OCI-M2 (cell line): Measurements from ENCODE around the gene MRO.
"Not testable (repeated sequence)": the region's sequence is repeated elsewhere in the genome, so short reads cannot be mapped to it uniquely, and the experiment has no call there.

Source experiments
- DNase-seq: peaks from one replicate; lab custom pipeline; 2025; ENCODE audit not compliant: unreplicated experiment; lab: John Stamatoyannopoulos, UW

The MRO gene

DNA sequence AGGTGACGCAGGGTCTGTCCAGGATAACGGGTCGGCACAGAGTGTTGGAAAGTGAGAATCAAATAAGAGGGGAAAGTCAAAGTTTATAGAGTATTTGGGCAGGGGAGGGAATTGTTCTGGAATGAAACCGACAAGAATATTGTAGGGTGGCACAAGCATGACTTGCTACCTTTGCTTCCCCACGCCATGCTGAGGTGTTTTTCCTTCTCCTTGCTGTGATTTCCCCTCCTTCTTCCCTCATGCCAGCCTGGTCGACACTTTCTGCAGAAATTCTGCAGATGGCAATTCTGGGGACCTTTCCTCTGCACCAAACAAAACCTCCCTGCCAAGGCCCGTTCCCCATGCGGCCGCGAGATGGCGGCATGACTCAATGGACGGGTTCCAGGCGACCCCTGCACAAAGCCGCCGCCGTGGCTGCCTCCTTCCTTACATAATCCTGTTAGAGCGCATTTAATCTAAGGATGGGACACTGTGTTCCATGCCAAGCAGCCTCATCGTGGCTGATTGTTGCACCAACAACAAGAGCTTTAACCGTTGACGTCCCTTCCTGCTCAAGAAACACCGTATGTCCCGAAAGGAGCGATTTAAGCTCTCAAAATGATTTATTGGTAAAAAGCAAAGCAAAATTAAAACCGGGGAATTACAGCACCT, at the start of gene MRO:
Gene MRO, minus strand, starts transcription at position 289 of the 651 bp plus-strand sequence. CDS start 10,616 bp downstream, outside the sequence.
- DNase-seq: no peak

DNA sequence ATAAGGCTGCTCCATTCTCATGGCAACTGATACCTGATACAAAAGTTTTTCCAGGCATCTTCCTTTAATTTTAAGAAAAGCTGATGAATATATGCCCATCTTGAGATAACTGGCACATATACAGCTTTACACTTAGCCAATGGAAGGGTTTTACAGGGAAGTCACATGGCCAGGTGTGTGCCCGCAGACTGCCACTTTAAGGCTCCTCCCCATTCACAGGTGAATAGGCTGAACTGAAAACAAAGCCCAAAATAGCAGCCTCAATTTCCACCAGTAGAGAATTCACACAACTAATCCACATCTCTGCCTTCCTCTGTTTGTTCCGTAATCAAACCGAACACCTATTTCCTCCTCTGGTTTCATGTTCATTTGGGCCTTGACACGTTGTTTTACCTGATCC, 49.3 kb upstream of the MRO start:
- DNase-seq: no peak

DNA sequence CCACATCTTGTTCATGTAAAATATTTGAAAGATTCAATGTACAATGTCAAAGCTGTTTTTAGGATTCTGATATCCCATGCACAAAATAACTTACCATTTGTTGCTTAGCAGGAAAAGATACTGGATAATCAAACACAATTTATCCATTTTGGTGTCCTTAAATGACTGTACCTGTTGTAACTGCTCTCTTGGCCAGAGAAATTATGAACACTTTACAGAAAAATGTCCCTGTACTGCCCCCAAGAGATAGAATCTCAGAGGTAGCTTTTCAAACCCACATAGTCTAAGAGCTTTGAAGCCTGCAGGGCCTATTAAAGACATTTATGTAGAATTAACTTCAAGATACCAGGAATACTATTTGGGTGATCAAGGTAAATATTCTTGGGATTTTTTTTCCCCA, 46.9 kb upstream of the MRO start:
- DNase-seq: no peak

DNA sequence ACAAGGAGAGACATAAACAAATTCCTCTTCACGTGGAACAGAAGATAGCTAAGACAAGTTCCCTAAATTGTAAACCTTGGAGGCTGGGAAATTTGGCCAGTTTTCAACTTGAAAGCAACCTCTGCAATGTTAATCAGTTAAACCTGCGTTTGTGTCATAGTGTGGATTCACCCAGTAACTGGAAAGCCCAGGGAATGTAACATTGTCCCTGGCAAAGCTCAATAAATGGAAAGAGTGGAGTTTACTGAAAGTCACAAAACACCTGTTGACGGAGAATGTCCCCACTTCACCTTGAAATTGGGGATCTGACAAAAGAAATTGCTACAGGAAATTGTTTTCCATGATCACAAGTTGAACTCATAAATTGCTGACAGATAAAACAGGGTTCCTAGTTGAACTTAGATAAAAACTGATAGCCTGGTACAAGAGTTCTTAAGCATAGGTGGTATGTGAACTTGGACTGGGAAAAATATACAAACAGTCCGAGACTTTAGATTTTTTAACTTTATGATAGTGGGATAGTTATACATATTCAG, 44.1 kb upstream of the MRO start:
- no peak for DNase-seq

DNA sequence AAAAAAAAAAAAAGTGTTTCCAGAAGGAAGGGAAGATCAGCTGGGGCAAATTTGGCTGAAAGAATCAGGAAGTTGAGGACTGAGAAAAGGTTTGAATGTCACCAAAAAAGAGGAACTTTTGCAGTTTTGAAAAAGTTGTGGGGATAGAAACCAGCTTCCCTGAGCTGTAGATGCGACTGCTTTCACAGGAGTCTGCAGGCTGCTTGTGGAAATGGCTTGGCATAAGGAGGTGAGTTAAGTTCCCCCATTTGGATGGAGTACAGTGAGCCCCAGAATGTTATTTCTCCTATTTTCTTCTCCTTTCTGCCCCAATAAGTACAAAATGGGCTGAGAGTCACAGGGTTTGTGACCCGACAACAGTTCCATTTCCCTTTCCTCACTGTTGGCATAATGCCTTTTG, 42.6 kb upstream of the MRO start:
- no peak for DNase-seq

DNA sequence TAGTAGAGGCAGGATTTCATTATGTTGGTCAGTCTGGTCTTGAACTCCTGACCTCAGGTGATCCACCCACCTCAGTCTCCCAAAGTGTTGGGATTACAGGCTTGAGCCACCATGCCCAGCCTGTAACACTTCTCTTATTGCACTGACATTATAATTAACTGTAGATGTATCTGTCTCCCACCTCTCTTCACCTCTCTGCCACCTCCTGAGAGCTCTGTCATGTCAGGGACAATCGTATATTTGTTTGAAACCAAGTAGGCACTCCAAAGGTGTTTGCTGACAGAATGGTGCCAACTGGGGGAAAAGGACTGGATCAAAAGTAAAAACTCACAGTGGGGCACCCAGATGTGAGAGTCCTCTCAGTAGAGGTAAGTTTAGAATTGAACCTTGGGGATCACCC, 41.8 kb upstream of the MRO start:
- DNase-seq: no peak

DNA sequence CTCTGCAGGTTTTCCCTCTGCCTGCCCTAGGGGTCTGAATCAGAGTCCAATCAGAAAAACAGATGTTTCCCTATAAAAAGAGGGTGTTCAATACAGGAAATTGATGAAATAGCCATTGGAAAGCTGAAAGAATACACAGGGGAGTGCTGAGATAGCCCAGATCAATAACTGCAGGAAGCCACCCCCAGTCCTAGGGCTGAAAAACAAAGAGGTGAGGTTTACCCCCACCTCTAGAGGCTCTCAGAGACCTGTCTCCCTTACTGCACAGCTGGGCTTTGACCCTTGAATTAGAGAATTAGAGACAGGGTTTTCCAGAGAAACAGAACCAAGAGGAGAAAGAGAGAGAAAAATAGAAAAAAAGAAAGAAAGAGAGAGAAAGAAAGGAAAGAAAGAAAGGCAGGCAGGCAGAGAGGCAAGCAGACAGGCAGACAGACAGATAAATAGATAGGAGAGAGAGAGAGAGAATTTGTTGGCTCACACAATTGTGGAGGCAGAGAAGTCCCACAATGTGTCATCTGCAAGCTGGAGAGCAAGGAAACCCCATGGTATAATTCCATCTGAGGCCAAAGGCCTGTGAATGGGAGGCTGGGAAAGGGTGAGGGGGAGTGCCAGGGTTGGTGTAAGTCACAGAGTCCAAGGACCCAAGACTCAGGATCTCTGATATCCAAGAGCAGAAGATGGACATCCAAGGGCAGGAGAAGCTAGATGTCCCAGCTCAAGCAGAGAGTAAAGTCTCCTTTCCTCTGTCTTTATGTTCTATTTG, 40.2 kb upstream of the MRO start:
- DNase-seq: no peak

DNA sequence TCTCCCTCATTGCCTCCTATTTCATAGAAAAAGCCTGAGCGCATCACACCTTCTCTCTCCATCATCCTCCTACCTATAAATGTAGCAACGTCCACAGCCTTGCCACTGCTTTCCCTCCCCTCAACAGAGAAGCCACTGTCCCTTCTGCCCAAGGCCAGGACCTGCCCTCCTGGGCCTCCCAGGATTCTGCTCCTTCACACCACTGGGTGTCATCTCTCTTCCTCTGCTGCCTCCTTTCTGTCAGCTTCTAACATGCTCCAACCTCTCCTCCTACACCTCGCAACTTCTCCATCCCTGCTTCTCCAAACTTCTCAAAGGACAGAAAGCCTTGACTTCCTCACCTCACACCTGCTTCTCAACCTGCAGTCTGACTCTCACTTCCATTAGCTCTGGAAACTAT, 37.9 kb upstream of the MRO start:
- DNase-seq: no peak

DNA sequence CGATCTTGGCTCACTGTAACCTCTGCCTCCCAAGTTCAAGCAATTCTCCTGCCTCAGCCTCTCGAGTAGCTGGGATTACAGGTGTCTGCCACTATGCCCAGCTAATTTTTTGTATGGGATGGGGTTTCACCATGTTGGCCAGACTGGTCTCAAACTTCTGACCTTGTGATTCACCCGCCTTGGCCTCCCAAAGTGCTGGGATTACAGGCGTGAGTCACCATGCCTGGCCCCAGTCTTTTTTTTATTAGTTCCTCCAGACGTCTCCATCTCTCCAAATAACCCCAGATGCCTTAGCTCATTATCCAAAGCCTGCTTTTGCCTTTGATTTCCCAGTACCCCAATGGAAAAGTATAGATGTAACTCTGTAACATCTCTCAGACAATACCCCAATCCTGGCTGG, 37.4 kb upstream of the MRO start:
- not testable (repeated sequence) for DNase-seq

DNA sequence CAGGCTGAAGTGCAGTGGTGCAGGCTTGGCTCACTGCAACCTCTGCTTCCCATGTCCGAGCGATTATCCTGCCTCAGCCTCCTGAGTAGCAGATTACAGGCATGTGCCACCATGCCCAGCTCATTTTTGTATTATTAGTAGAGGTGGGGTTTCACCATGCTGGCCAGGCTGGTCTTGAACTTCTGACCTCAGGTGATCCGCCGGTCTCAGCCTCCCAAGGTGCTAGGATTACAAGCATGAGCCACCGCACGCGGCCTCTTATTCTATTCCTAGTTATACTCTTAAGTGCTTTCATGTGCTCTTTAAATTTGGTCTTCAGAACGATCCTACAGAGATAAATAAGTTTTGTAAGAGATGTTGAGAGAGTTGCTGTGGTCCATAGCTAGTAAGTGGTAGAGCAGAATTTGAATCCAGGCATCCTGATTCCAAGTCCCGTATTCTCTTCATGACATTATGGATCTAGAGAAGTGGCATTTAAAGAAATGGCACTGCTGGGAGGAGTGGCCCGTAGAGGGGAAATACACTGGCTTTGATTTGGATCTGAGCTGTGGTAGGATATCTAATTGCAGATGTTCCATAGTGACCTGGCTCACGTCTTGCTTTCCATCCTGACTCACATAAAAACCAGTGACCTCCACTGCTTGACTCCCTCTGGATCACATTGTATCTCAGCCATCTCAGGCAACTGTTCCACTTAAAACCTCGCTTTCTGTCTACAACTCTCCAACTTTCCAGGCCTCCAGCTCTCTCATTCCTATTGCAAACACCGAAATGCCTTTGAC, 36.4 kb upstream of the MRO start:
- DNase-seq: no peak

DNA sequence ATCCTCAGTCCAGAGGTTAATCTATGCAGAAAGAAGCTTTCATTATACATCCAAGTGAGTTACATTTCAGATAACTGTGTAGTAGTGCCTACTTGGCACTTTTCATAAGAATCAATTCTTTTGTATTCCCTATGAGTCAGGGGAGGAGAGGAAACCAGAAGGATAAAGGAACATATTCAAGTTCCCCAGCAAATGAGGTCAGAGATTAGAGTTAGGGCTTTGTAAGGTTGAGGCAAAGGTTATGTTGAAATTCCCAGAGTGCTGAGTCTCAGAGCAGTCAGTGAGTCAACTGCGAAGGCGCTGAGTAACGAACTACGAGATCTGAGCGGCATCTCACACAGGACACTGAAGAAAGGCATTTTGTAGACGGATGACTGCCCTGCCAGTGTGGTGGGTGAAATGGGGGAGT, 34.1 kb upstream of the MRO start:
- no peak for DNase-seq

DNA sequence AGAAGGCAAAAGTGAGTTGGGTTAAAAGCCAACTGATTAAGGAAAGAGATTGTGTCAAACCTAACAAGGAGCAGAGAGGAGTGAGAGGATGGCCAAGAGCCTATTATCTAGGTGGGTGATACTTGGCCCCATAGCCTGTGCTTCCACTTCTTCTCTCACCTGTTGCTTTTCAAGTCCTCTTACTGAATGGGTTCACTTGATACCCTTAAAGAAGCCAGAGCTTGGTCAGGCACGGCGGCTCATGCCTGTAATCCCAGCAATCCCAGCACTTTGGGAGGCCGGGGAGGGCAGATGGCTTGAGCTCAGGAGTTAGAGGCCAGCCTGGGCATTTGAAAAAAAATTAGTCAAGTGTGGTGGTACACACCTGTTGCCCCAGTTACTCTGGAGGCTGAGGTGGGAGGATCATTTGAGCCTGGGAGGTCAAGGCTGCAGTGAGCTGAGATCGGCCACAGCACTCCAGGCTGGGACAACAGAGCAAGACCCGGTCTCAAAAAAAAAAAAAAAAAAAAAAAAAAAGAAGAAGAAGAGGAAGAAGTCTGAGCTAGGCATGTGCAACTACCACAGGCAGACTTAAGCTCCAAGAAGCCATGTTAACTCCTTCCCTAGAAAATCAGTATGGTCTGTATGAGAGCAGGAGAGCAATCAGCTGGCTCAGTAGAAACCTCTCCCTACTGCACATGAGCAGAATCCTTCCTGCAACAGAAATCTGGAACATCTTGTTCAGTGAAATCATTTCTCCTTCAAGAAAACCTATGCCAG, 30.7 kb upstream of the MRO start:
- no peak for DNase-seq

DNA sequence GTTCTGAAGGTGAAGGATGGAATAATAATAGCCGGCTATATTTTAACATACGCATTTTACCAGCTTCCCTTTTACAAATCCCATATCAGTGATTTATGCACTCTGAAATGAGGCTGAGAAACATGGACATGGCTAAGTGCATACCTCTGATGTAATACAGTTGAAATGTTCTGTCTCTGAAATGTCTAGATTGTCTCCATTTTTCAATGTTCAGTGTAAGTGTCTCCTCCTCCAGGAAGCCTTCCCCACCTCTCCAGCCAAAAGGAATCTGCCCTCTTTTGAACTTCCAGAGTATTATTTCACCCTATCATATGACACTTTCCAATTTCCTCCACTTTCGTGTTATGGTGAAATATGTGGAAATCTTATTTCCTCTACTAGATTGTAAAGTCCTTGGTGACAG, 29.6 kb upstream of the MRO start:
- DNase-seq: no peak

DNA sequence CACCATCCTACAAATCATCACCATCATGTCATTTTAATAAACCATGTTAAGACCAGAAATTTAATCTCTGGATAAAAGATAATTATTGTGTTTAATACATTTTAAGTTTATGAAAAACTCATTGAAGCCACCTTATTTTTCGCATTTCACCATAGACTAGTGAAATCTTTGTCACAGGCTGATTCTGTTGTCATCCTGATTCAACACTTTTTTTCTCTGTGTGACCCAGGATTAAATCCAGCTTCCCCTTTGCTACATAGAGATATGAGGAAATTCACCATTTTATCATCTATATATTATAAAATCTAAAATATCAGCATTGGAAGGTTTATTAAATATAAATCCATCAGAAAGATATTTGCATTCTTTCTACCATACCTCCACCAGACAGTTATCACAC, 29.2 kb upstream of the MRO start:
- no peak for DNase-seq

DNA sequence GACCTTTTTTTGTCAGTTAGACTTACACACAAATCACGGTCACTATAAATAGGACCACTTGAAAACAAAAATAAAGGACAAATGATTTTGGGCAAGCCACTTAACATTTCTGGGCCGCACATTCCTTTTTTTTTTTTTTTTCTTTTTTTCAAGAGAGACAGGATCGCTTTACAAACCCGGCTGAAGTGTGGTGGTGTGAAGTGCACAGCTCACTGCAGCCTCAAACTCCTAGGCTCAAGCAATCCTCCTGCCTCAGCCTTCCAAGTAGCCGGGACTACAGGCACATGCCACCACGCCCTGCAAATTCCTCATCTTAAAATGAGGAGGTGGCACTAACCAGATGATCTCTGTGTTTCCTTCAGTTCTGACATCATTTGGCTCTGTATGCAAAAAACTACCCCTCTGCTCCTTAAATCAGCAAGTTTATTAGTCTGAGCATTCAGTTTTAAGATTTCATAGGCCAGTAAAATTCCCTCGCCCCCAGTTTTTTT, 28.3 kb upstream of the MRO start:
- no peak for DNase-seq

DNA sequence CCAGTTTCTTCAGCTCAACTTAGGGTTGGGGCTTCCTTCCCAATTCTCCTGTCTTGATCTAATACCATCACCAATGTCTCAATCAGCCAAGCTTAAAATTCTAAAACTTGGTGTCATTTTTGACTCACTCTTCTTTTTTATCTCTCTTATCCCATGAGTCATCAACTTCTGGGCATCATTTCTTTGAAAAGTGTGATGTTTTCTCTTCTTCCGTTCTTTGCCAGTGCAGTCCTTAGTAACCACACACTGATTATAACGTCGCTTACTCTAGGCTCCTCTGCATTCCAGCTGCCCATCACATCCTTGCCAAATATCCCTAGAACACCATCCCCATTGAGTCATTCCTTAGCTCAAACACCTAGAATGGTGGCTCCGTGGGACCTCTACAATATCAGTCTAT, 27.4 kb upstream of the MRO start:
- no peak for DNase-seq

DNA sequence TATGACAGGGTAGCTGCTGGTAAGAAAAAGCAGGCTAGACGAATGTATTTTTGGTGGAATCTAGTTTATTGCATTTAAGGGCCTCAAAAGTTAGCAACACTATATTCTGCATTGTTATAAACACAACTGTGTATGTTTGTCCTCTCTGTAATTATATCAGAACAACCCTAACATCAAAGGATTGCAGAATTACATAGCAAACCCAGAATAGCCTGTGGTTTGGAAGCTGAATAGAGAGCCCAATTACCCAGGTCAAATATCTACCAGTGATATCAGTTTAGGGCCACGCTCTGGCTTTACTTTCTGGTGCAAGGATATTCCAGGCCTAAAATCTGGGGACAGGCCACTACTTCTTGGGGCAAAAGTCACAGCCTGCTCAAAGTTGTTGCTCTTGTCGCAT, 25.1 kb upstream of the MRO start:
- DNase-seq: no peak

DNA sequence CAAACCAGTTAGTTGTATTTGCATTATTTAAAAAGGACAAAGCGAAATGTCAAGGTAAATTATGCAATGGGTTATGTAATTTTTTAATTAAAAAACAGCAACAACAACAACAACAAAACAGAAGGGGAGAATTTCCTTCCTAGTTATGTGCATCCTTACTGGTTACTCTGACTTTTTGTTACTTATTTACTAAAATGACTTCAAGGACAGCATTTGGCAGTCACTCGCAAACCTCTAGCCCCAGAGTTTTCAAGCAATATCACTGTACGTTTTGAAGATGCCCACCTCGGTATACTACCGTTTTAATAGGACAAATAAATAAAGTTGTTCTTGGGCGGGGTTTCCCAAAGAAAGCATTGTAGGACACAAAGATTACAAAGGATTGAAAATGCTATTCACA, 24.7 kb upstream of the MRO start:
- no peak for DNase-seq

DNA sequence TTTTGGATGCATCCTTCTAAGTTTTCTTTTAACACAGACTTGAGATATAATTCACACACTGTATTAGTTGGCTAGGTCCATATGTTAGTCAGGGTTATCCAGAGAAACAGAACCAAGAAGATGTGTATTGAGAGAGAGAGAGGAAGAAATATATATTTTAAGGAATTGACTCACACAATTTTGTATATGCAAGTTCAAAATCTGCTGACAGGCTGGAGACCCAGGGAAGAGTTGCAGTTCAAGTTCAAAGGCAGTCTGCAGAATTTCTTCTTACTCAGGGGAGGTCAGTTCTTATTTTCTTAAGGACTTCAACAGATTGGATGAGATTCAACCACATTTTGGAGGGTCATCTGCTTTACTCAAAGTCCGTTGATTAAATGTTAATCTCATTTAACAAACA, 23.0 kb upstream of the MRO start:
- DNase-seq: no peak

DNA sequence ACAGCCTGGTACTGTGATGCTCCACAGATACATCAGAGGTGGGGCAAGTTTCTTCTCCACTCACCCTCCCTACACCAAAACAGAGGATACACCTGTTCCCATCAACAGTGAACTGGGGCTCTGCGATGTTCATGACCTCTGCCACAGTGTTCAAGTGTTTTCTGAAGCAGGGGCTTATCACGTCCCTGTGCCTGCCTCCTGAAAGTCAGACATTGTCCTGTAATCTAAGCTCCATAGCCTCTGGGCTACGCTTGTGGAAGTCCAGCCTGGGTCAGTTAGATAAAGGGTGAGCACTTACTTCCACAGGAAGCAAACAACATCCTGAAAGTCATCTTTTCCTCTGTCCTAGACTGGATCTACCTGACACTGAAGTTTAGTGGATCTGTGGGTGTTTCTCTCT, 20.2 kb upstream of the MRO start:
- peak; percentile 11 for DNase-seq

DNA sequence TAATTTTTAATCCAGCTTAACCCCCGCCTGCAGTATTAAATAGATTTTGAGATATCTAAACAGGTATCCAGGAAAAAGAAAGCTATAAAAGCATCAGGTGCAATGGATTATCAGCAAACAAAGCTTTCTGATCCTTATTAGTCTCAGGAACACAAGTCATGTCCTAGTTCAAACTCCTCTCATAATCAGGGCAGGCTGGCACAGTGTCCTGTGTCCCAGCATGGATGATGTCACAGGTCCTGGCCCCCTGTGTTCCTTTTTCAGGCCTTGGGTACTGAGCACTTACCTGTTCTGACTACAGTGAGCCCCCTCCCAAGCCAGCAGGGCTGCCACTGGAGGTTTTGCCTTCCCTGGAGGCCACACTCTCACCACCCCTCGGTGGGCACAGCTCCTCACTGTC, 19.5 kb upstream of the MRO start:
- no peak for DNase-seq
